OCI-LY3 (cell line): Measurements from ENCODE around the gene NKAIN2.

ENCODE experiments used
- EZH2phosphoT487 ChIP-seq: fragments of 200-600 bp; shearing (Covaris generic); IDR thresholded peaks from 2 replicates; pipeline ENCODE4 v1.6.1; 2018; ENCODE audit warnings: antibody characterized with exemption, mixed run types, low read depth
- TF ChIP-seq, protein P1 (sequence below): fragments of 200-600, 300-600 bp; sonication (generic); IDR thresholded peaks from 2 replicates; pipeline ENCODE4 v1.5.1; 2014; ENCODE audit warnings: antibody characterized with exemption, low read length, low read depth

DNA sequence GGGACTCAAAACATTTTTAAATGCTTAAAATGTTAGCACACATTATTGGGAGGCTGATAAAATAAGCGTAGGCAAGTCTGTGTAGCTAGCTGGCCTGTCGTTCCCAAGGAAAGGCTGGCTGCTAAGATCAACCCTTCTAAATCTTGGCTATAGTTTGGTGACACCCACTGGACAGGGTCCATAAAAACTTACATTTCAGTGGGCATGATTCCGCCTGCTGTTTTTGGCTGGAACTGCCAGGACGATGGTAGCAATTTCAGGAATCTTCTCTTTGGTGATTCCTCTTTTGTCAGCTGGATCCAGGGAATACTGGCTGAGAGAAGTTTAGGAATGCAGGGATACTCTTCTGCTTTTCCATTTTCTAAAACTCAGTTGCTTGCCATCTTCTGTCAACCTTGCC is 162.2 kb downstream of the NKAIN2 start:
- TF ChIP-seq, protein P1, sequence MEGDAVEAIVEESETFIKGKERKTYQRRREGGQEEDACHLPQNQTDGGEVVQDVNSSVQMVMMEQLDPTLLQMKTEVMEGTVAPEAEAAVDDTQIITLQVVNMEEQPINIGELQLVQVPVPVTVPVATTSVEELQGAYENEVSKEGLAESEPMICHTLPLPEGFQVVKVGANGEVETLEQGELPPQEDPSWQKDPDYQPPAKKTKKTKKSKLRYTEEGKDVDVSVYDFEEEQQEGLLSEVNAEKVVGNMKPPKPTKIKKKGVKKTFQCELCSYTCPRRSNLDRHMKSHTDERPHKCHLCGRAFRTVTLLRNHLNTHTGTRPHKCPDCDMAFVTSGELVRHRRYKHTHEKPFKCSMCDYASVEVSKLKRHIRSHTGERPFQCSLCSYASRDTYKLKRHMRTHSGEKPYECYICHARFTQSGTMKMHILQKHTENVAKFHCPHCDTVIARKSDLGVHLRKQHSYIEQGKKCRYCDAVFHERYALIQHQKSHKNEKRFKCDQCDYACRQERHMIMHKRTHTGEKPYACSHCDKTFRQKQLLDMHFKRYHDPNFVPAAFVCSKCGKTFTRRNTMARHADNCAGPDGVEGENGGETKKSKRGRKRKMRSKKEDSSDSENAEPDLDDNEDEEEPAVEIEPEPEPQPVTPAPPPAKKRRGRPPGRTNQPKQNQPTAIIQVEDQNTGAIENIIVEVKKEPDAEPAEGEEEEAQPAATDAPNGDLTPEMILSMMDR = peak; percentile 31
- TF ChIP-seq EZH2phosphoT487 = no peak
